T-helper 2 cell treated with Interferon-gamma antibody and Interleukin-4, amounts not matched to agents 5 μg/mL and 100 μg/mL, for 36 hours (primary cell): Measurements from ENCODE around the gene NXN.

Experiments
- DNase-seq: peaks from one replicate; pipeline ENCODE4 v3.0.0; 2021; ENCODE audit warnings: low spot score
- H3K27ac Mint-ChIP-seq: one replicate; pipeline ENCODE4 v1.8.0; 2021; ENCODE audit warnings: mild to moderate bottlenecking, mixed read lengths
- H3K27me3 Mint-ChIP-seq: one replicate; pipeline ENCODE4 v1.8.0; 2021; ENCODE audit warnings: low read depth, mixed read lengths
- H3K36me3 Mint-ChIP-seq: one replicate; pipeline ENCODE4 v1.8.0; 2021; ENCODE audit warnings: low read depth, mixed read lengths
- H3K4me1 Mint-ChIP-seq: one replicate; pipeline ENCODE4 v1.8.0; 2021; ENCODE audit warnings: low read depth, mixed read lengths
- H3K4me3 Mint-ChIP-seq: one replicate; pipeline ENCODE4 v1.8.0; 2022; ENCODE audit warnings: mild to moderate bottlenecking, moderate library complexity, mixed read lengths
- H3K9me3 Mint-ChIP-seq: one replicate; pipeline ENCODE4 v1.8.0; 2021; ENCODE audit warnings: mixed read lengths

The NXN gene

DNA sequence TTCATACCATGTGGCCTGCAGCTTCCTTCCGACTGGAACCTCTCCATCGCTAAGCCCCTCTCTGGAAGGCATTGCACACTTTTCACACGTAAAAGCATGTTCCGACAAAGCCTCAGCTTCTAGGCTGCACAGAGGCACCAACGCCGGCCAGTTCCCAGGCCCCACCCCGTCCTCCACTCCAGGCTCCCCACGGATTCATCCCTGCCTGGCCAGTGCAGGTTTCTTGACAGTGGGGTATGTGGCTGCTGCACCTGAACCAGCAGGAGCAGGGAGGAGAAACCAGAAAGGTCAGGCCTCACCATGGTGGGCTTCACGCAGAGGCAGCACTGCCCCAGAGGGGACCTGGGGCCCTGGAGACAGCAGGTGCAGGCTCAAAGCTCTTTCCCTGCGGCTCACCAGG lies 31.6 kb upstream of the NXN start:
- H3K36me3 Mint-ChIP-seq = peaks cover 2% of the 10 kb centered on the region
- H3K4me1 Mint-ChIP-seq = no peaks in the 10 kb centered on the region
- no peak overlapping the region for H3K4me3 Mint-ChIP-seq
- no peaks in the 10 kb centered on the region for H3K9me3 Mint-ChIP-seq
- H3K27me3 Mint-ChIP-seq = no peaks in the 10 kb centered on the region
- DNase-seq = no peak
- H3K27ac Mint-ChIP-seq = no peak overlapping the region

GRCh38 chr17:1010586-1010985 lies 31.0 kb upstream of the NXN start:
- Mint-ChIP-seq H3K4me1 (no peaks in the 10 kb centered on the region), H3K36me3 (peaks cover 6% of the 10 kb centered on the region), H3K27ac (no peak overlapping the region), H3K9me3 (no peaks in the 10 kb centered on the region), H3K4me3 (no peak overlapping the region), H3K27me3 (no peaks in the 10 kb centered on the region)
- no peak for DNase-seq

- Mint-ChIP-seq H3K27ac (no peak overlapping the region), H3K4me3 (no peak overlapping the region), H3K4me1 (no peaks in the 10 kb centered on the region), H3K27me3 (no peaks in the 10 kb centered on the region), H3K9me3 (no peaks in the 10 kb centered on the region), H3K36me3 (peaks cover 11% of the 10 kb centered on the region)
- DNase-seq = no peak
Observed at GRCh38 chr17:1010086-1010450, 30.5 kb upstream of the NXN start.

- H3K4me3 Mint-ChIP-seq = no peak overlapping the region
- H3K4me1 Mint-ChIP-seq = no peaks in the 10 kb centered on the region
- H3K9me3 Mint-ChIP-seq = no peaks in the 10 kb centered on the region
- DNase-seq = no peak
- H3K36me3 Mint-ChIP-seq = peaks cover 14% of the 10 kb centered on the region
- H3K27ac Mint-ChIP-seq = no peak overlapping the region
- no peaks in the 10 kb centered on the region for H3K27me3 Mint-ChIP-seq
Observed at GRCh38 chr17:1009229-1010085, 29.9 kb upstream of the NXN start.

DNA sequence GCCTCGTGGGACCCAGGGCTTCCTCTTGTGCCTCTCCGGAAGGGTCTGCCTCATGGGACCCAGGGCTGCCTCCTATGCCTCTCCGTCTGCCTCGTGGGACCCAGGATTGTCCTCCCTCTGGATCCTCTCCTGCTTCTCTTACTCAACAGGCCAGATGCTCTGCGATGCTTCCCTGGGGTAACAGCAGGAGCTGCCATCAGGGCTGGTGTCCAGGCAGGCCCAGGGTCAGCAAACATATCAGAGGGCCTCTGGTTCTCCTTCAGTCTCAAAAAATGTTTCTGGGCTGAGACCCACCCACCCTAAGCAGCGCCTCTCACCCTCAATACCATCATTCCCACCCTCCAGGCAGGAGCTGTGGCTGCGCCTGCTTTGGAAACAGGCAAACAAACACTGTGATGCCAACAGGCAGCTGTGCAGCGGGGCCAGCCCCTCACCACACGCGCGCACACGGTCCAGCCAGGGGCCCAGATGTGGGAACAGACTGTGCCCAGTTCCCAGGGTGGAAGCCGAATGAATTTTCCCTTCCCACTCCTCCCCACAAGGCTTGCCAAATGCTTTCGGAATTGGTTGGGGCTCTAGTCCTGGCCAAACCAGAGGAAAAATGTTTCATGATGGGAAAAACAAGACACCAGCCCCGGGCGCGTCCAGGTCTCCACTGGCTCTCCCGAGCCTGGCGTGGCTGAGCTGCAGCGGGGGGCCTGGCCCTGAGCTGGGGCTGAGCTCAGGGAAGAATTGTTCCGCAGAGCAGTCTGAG lies 28.6 kb upstream of the NXN start:
- no peak for DNase-seq
- Mint-ChIP-seq H3K36me3 (peaks cover 15% of the 10 kb centered on the region), H3K27me3 (no peaks in the 10 kb centered on the region), H3K4me1 (no peaks in the 10 kb centered on the region), H3K4me3 (no peak overlapping the region), H3K9me3 (no peaks in the 10 kb centered on the region), H3K27ac (no peak overlapping the region)

GRCh38 chr17:1007310-1008007 lies 27.9 kb upstream of the NXN start:
- no peak overlapping the region for H3K4me3 Mint-ChIP-seq
- H3K4me1 Mint-ChIP-seq = no peaks in the 10 kb centered on the region
- H3K36me3 Mint-ChIP-seq = peaks cover 21% of the 10 kb centered on the region
- H3K27me3 Mint-ChIP-seq = no peaks in the 10 kb centered on the region
- DNase-seq = no peak
- no peak overlapping the region for H3K27ac Mint-ChIP-seq
- H3K9me3 Mint-ChIP-seq = no peaks in the 10 kb centered on the region

DNA sequence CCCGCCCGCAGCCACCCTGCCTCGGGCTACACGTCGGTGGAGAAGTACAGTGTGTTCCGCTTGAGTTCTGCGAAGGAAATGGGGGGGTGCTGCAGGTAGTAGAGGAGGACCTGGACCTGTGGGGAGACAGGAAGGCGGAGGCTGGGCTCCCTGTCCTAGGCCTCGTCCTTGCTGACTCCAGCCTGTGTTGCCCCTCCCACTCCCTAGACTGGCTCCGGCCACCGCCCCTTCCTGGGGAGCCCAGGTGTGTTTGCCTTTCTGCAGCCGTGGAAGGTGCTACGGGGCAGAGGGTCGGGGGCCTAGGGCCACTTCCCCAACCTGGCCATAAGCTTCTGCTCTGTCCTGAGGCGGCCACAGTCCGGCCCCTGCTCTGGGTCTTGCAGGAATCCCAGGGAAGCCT lies 26.5 kb upstream of the NXN start:
- no peaks in the 10 kb centered on the region for H3K9me3 Mint-ChIP-seq
- DNase-seq = no peak
- H3K36me3 Mint-ChIP-seq = peaks cover 28% of the 10 kb centered on the region
- H3K27ac Mint-ChIP-seq = no peak overlapping the region
- H3K27me3 Mint-ChIP-seq = no peaks in the 10 kb centered on the region
- H3K4me1 Mint-ChIP-seq = no peaks in the 10 kb centered on the region
- no peak overlapping the region for H3K4me3 Mint-ChIP-seq

DNA sequence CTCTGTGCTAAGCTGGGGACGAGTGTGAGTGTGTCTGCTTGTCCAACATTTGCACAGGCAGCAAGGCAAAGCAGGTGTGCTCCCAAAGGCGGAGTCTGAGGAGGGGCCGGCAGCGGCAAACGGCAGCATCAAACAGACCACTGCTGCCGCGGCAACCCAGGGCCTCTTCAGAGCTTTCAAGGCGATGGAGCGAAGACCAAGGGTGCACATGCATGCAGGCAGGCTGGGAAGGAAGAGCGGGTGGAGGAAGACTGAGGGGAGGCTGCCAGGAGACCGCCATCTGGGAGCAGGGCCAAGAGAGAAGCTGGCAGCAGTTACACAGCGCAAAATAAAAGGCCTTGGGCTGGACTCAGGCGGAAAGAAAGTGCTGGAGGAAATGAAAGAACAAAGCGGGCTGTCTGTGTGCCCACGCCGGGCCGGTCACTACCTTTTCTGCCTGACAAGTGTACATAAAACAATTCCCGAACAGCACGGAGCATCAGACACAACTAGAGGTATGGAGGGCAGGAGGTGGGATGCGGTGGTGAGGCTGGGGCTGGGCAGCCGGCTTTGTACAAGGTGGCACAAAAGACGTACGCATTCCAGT lies 25.9 kb upstream of the NXN start:
- Mint-ChIP-seq H3K27me3 (no peaks in the 10 kb centered on the region), H3K36me3 (peaks cover 33% of the 10 kb centered on the region), H3K27ac (no peak overlapping the region), H3K9me3 (no peaks in the 10 kb centered on the region), H3K4me3 (no peak overlapping the region), H3K4me1 (no peaks in the 10 kb centered on the region)
- DNase-seq = no peak

DNA sequence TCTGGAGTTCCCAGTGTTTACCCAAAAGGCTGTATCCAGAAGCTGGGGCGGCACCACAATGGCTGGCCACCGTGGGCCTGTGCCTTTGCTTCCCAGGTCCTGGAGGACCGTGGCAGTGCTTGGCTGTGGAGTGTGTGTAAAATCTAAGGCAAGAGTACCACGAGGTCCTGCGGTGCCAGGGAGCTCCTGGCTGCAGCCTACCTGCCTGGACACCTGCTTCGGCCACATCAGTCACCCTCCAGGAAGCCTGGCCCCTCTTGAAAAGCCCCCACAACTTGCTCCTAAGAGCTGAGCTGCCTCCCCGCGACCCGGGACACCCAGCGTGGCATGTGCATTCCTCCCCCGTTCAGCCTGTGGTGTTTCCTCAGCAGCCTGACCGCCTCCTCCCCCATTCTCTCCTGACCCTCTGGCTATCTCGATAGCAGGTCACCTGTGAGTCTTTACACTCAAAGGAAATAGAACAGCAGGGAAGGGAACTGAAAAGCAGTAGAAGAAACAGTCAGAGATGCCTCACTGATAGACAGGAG lies 25.3 kb upstream of the NXN start:
- no peaks in the 10 kb centered on the region for H3K9me3 Mint-ChIP-seq
- no peak overlapping the region for H3K4me3 Mint-ChIP-seq
- no peak overlapping the region for H3K27ac Mint-ChIP-seq
- H3K4me1 Mint-ChIP-seq = no peaks in the 10 kb centered on the region
- no peak for DNase-seq
- H3K36me3 Mint-ChIP-seq = peaks cover 36% of the 10 kb centered on the region
- H3K27me3 Mint-ChIP-seq = no peaks in the 10 kb centered on the region

DNA sequence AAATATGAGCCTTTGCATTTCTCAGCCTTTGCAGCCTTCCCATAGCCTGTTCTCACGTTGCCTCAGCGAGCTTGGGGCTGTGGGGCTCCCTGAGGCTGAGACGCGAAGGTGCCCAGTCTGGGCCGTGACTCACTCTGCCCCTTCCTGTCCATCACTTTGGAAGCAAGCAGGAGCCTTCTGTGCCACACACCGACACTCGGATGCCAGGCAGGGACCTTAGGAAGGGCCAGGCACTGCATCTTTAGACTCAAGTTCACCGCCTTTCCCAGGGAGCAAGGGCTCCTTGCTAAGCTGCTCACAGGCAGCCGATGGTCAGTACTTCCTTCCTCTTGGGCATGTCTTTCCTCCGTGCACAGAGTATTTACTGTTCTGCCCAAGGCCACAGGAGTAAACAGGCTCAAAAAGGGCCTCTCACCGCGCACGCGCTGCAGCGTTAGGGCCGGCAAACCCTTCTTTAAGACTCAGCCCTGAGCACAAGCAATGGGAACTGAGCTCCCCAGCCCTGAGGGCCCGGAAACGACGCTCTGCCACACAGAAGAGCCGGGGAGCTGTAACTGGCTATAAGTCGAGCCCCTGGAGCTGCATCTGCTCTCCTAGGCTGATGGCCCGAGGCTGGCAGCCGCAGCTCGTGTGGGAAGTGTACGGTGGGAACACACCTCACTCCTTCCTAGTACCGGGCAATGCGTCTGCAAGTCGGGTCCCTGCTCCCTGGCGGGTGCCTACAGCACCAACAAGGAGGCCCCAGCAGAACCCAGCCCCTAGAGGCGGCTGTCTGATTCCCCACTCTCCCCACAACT lies 24.6 kb upstream of the NXN start:
- Mint-ChIP-seq H3K9me3 (no peaks in the 10 kb centered on the region), H3K4me1 (peaks cover 3% of the 10 kb centered on the region), H3K36me3 (peaks cover 42% of the 10 kb centered on the region), H3K27ac (no peak overlapping the region), H3K27me3 (no peaks in the 10 kb centered on the region), H3K4me3 (no peak overlapping the region)
- DNase-seq = no peak

- Mint-ChIP-seq H3K4me3 (no peak overlapping the region), H3K9me3 (no peaks in the 10 kb centered on the region), H3K27ac (no peak overlapping the region), H3K27me3 (no peaks in the 10 kb centered on the region), H3K4me1 (peaks cover 5% of the 10 kb centered on the region), H3K36me3 (peaks cover 45% of the 10 kb centered on the region)
- no peak for DNase-seq
Observed at GRCh38 chr17:1003633-1003971, 24.0 kb upstream of the NXN start.

DNA sequence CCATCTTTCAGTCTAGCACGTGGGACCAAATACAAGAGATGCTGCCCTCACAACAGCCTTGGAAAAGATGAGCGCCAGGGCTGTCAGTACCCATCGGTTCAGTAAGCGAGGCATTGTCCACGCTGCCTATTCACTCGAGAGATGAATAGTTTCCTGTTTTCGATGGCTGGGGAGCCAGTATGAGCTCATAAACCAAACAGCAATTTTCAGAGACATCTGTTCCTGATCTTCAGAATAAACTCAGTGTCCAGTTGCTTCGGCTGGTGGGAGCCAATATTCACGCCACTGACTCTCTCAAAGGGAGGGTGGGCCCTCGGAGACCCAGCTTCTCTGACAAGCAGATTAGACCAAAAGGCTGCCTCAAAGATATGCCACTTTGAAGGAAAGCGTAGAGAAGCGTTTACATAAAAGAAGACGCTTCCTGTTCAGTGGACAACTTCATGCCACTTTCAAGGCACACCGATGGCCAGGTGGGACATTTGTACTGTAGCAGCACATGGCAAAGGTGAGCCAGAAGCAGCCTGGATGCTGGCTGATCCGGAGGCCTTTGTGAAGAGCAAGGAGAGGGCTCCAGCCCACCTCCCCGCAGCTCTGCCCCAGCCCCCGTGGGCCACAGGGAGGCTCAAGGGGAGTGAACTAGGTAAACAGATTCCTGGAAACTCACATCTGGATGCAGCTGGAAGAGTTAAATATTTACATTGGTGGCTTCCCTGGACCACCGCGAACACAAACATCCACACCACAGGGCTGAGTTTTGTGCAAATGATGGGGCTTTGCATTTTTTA lies 23.4 kb upstream of the NXN start:
- no peaks in the 10 kb centered on the region for H3K27me3 Mint-ChIP-seq

GRCh38 chr17:1002412-1002753 lies 22.8 kb upstream of the NXN start:
- no peaks in the 10 kb centered on the region for H3K27me3 Mint-ChIP-seq
- H3K4me1 Mint-ChIP-seq = peaks cover 13% of the 10 kb centered on the region
- no peak for DNase-seq
- H3K27ac Mint-ChIP-seq = no peak overlapping the region
- peaks cover 45% of the 10 kb centered on the region for H3K36me3 Mint-ChIP-seq
- no peaks in the 10 kb centered on the region for H3K9me3 Mint-ChIP-seq
- no peak overlapping the region for H3K4me3 Mint-ChIP-seq

More for the DNA sequence above, 23.4 kb upstream of the NXN start:
- DNase-seq = no peak
- peaks cover 10% of the 10 kb centered on the region for H3K4me1 Mint-ChIP-seq
- no peaks in the 10 kb centered on the region for H3K9me3 Mint-ChIP-seq
- H3K27ac Mint-ChIP-seq = no peak overlapping the region
- no peak overlapping the region for H3K4me3 Mint-ChIP-seq
- H3K36me3 Mint-ChIP-seq = peaks cover 45% of the 10 kb centered on the region
